SU-DHL-6 (cell line): ENCODE measurements around the gene TXNIP.

ENCODE experiments used
- EZH2phosphoT487 ChIP-seq: fragments of 200-600 bp; sonication (generic), shearing (Covaris generic); conservative IDR thresholded peaks from 2 replicates; pipeline ENCODE4 v1.6.1; 2018; ENCODE audit warnings: mild to moderate bottlenecking, antibody characterized with exemption, low read length, moderate library complexity, mixed read lengths
- TF ChIP-seq, protein P1 (sequence below): fragments of 200-600 bp; sonication (generic); IDR thresholded peaks from one replicate; pipeline ENCODE4 v1.5.1; 2017; ENCODE audit warnings: antibody characterized with exemption, mild to moderate bottlenecking, low read length, moderate library complexity; ENCODE audit not compliant: insufficient read depth, poor library complexity, severe bottlenecking

DNA sequence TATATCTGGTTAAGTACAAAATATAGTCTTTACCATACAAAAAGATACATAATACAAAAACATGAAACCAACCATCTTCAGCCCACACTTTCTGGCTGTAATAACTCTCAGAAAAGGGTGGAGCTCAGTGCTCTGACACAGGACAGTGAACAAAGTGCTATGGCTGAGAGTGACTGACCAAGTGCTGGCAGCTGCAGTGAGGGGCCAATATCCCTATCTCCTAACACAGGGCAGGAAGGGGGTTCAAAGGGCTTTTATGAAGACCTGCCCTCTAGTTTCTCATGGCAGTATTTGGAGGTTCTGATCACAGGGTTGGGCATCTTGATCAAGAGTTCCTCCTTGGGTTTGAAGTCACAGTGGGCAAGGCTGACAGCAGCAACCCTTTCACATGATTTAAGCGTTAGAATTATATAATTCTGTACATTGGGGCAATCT is 3.9 kb downstream of the TXNIP start:
- TF ChIP-seq, protein P1, sequence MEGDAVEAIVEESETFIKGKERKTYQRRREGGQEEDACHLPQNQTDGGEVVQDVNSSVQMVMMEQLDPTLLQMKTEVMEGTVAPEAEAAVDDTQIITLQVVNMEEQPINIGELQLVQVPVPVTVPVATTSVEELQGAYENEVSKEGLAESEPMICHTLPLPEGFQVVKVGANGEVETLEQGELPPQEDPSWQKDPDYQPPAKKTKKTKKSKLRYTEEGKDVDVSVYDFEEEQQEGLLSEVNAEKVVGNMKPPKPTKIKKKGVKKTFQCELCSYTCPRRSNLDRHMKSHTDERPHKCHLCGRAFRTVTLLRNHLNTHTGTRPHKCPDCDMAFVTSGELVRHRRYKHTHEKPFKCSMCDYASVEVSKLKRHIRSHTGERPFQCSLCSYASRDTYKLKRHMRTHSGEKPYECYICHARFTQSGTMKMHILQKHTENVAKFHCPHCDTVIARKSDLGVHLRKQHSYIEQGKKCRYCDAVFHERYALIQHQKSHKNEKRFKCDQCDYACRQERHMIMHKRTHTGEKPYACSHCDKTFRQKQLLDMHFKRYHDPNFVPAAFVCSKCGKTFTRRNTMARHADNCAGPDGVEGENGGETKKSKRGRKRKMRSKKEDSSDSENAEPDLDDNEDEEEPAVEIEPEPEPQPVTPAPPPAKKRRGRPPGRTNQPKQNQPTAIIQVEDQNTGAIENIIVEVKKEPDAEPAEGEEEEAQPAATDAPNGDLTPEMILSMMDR: no peak
- no peak for TF ChIP-seq EZH2phosphoT487
